ENCODE results near the gene CTDSPL.

- TF ChIP-seq EZH2 (IDR thresholded peaks at IDR 0.05; ENCODE audit: low read length, unreplicated experiment) = no peak
- TF ChIP-seq, protein P1, sequence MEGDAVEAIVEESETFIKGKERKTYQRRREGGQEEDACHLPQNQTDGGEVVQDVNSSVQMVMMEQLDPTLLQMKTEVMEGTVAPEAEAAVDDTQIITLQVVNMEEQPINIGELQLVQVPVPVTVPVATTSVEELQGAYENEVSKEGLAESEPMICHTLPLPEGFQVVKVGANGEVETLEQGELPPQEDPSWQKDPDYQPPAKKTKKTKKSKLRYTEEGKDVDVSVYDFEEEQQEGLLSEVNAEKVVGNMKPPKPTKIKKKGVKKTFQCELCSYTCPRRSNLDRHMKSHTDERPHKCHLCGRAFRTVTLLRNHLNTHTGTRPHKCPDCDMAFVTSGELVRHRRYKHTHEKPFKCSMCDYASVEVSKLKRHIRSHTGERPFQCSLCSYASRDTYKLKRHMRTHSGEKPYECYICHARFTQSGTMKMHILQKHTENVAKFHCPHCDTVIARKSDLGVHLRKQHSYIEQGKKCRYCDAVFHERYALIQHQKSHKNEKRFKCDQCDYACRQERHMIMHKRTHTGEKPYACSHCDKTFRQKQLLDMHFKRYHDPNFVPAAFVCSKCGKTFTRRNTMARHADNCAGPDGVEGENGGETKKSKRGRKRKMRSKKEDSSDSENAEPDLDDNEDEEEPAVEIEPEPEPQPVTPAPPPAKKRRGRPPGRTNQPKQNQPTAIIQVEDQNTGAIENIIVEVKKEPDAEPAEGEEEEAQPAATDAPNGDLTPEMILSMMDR (conservative IDR thresholded peaks at IDR 0.05; ENCODE audit: low read depth, low read length) = no peak
- no peak for TF ChIP-seq EZH2phosphoT487 (IDR thresholded peaks at IDR 0.05; ENCODE audit: borderline replicate concordance, low read length)
Measured at GRCh38 chr3:37954881-37955280, 93.2 kb downstream of the CTDSPL start.
